ENCODE data around the gene MINPP1. TPM values are rescaled to one million over a fixed set of nuclear protein-coding genes. Genes with fewer than 3 reads are reported as not detected.

Gene MINPP1
- 44.2 and 50.2 TPM in 2 replicates for total RNA-seq

DNA sequence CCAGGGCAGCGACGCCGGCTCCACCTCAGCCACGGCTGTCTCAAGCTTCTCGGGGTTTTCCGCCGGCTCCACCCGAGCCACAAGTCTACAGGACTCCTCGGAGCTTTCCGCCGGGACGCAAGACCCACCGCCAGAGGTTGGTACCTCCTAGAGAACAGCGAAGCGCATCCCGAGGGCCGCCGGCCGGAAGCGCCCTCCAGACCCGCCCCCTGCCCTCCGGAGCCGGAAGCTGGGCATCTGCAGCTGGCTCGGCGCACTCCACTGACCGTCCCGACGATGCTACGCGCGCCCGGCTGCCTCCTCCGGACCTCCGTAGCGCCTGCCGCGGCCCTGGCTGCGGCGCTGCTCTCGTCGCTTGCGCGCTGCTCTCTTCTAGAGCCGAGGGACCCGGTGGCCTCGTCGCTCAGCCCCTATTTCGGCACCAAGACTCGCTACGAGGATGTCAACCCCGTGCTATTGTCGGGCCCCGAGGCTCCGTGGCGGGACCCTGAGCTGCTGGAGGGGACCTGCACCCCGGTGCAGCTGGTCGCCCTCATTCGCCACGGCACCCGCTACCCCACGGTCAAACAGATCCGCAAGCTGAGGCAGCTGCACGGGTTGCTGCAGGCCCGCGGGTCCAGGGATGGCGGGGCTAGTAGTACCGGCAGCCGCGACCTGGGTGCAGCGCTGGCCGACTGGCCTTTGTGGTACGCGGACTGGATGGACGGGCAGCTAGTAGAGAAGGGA, at the start of gene MINPP1:
Gene MINPP1 (plus strand): TSS at position 254 of the 726 bp plus-strand sequence. CDS start 23 bp downstream, at position 277.

Other genes with a start within 250 kb of the MINPP1 start
- 1.9 and 2.1 TPM in 2 replicates for gene NUTM2D, start 147.1 kb upstream of the MINPP1 start, total RNA-seq
- 160 TPM in 2 replicates for gene PAPSS2, start 155.0 kb downstream of the MINPP1 start, total RNA-seq